Omental fat pad (tissue), 4 donors: ENCODE data around the gene RGS1. TPM values are rescaled to one million over a fixed set of nuclear protein-coding genes. Genes with fewer than 3 reads are reported as not detected.

Source experiments
- ATAC-seq: fragments of 150-250 bp; one replicate; pipeline ENCODE4 v1.9.1; 2016; ENCODE audit warnings: mild to moderate bottlenecking, moderate library complexity; ENCODE audit not compliant: low FRiP score
- DNase-seq: peaks from one replicate; pipeline ENCODE4 v3.0.0-alpha.2; 2019; ENCODE audit warnings: low spot score
- total RNA-seq, 4 donors: library from RNA; depleted of rRNA; stranded (reverse); fragments of >200 nt; gene quantifications; one replicate each; pipeline ENCODE4 v1.1.0, GENCODE V29; 2016
- TF ChIP-seq, protein P1 (sequence below), 3 donors: fragments of 450-650 bp; IDR thresholded peaks; one replicate each; pipeline ENCODE4 v1.5.1; 2016 to 2017; ENCODE audit warnings: antibody characterized with exemption in 3 of 3, mild to moderate bottlenecking in 3 of 3, moderate library complexity in 2 of 3

Gene RGS1
- total RNA-seq, 4 donors from 2014 or later: 28.4 to 63.6 (median 47.1) TPM

DNA sequence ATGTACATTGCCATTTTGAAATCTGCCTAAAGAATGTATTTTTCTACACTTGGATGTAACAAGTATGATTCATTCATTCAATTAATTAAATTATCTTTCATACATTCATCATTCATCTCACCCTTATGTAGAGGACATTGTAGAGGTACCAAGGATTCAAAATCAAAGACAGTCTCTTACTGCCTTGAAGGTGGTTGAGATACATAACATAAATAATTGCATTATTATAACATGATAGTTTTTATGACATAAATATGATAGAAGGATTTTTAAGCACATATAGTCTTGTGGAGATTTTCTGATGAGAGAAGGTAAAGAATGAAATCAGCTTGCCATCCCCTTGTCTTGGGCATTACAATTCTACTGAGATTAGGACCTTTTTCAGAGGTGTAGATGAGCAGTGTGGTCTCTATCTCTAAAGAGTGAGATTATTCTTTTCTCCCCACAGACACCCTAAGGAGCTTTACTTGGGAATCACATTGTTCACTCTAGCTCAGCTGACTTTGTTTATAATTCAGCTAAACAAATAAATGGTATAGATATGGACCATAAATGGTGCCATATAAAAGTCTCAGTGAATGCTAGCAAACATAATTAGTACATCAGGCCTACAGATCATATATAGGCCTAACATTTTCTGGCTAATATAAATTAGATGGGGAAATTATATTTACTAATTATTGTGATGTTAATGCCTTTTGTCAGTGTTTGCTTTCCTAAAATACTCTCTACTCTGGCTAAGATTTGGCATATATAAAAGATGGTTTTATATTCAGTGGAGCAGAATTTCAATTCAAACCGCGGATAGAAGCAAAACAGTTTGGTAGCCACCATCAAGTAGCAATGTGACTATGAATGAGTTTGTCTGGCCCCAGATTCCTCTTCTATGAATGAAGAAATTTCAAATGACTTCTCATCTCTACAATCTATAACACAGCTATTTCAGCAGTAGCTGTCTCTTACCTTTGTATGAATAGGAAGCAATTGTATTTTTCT lies 1.9 kb downstream of the RGS1 start:
- ATAC-seq (no peak), DNase-seq (no peak)
- TF ChIP-seq, protein P1, sequence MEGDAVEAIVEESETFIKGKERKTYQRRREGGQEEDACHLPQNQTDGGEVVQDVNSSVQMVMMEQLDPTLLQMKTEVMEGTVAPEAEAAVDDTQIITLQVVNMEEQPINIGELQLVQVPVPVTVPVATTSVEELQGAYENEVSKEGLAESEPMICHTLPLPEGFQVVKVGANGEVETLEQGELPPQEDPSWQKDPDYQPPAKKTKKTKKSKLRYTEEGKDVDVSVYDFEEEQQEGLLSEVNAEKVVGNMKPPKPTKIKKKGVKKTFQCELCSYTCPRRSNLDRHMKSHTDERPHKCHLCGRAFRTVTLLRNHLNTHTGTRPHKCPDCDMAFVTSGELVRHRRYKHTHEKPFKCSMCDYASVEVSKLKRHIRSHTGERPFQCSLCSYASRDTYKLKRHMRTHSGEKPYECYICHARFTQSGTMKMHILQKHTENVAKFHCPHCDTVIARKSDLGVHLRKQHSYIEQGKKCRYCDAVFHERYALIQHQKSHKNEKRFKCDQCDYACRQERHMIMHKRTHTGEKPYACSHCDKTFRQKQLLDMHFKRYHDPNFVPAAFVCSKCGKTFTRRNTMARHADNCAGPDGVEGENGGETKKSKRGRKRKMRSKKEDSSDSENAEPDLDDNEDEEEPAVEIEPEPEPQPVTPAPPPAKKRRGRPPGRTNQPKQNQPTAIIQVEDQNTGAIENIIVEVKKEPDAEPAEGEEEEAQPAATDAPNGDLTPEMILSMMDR (IDR thresholded peaks at IDR 0.05): no peak

DNA sequence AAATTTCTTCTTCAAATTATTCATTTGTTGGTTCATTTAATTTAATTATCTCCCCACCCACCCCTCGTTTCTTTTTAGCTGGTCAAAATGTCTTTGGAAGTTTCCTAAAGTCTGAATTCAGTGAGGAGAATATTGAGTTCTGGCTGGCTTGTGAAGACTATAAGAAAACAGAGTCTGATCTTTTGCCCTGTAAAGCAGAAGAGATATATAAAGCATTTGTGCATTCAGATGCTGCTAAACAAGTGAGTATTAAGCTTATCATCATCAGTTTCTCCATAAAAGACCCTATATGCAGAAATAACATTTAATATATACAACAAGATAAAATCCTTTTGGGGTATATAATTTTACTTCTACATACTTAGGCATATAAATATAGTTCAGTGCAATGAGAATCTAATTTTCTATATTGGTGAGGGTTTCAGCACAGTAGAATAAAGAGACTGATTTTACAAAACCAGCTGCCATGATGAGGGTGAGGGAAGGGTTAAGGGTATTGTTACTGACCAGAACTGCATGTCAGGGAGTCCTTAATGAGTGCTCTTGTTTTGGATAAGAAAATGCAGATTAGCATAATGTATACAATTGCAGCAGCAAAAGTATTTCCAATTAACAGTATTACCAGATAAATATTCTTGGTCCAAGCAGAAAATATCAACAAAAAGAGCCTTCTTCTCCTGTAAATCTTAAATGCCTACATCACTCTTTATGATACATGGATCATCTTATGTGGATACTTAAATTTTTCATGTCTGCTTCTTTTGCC lies 2.8 kb downstream of the RGS1 start:
- no peak for ATAC-seq
- TF ChIP-seq, protein P1 (IDR thresholded peaks at IDR 0.05): no peak
- DNase-seq: no peak

DNA sequence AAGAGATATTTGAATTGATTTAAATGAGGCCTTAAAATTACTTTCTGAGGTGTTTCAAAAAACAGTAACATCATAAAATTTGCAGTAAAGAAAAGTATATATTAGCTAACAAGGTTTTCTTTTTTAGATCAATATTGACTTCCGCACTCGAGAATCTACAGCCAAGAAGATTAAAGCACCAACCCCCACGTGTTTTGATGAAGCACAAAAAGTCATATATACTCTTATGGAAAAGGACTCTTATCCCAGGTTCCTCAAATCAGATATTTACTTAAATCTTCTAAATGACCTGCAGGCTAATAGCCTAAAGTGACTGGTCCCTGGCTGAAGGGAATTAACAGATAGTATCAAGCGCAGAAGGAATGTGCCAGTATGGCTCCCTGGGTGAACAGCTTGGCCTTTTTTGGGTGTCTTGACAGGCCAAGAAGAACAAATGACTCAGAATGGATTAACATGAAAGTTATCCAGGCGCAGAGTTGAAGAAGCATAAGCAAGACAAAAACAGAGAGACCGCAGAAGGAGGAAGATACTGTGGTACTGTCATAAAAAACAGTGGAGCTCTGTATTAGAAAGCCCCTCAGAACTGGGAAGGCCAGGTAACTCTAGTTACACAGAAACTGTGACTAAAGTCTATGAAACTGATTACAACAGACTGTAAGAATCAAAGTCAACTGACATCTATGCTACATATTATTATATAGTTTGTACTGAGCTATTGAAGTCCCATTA lies 3.6 kb downstream of the RGS1 start:
- no peak for DNase-seq
- no peak for ATAC-seq
- TF ChIP-seq, protein P1 (IDR thresholded peaks at IDR 0.05): no peak

DNA sequence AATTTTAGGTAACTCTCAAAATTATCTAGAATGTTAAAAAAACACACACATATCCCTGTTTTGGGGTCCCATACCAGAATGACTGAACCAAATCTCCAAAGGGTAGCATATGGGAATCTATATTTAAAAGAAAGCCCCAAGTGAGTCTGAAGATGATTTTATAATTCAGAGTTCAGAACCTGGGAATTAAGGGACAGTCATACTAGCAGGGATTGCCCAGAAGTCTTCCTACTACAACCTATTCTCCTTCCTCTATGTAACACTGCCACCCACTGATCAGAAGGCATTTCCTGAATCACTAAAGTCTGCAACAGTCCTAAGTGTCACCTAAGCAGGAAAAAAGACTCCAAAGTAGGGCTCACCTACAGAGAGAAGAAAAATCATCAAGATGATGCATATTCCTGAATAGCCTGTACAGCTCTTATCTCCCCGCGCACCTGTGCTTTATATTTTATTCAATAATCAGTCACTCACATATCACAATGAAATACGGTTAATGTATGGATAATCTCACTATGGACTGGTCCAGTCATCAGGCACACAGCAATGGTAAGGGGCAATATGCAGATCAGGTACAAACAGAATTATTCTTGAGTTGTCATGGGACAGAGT lies 4.9 kb downstream of the RGS1 start:
- peak; percentile 75 for ATAC-seq
- TF ChIP-seq, protein P1 (IDR thresholded peaks at IDR 0.05): peak in 1 of 3 donors; percentile 24
- DNase-seq: no peak

DNA sequence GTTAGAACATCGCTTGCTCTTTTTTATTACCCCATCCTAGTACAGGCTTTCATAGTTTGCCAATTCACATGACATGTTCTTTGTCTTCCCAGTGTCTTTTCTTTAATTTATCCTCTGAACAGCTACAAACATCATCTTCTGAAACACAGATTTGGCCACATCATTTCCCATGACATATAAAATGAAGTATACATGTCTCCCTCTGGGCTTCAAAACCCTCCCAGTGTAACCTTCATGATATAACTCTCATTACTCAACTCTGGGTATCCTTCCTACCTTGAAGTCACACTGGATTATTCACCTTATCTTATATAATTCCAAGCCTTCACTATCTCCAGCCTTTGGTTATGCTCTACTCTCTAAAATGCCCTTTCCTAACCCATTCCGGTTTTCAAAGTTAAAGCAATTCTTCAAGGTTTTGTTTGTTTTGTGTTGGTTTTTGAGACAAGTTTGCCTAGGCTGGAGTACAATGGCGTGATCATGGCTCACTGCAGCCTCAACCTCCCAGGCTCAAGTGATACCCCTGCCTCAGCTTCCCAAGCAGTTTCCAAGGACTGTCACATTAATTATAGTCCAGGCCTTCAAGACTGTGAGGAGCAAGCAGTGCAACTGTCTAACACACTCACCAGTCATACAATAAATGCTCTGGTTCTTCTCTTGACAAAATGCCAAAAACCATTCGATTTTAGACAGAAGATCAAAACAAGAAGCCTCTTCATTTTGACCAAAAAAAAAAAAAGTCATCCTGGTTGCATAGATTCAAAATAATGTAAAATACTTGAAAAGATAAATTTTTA lies 5.8 kb downstream of the RGS1 start:
- ATAC-seq: no peak
- TF ChIP-seq, protein P1 (IDR thresholded peaks at IDR 0.05): no peak

DNA sequence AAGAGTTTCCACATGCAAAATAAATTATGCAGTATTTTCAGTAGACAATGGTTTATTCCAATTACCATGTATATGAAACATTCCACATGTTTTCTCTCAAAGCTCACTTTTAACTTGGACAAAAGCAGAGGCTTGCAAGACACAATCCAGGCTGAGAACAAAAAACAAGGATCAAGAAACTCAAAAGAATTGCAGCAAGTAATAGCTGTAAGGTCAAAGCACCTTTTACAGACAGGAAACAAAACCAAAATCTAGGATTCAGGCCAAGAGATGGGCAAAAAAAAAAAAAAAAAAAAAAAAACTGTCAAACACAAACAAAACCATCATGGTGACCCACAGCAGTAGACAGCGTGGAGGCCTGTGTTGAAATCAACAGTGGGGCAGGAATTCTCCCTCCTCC lies 9.3 kb downstream of the RGS1 start:
- TF ChIP-seq, protein P1 (IDR thresholded peaks at IDR 0.05): no peak
- ATAC-seq (no peak), DNase-seq (no peak)

More for the DNA sequence above, 5.8 kb downstream of the RGS1 start:
- no peak for DNase-seq
